DND-41 (cell line): Measurements from ENCODE around the gene TPD52L1.

ENCODE experiments used
- CTCF ChIP-seq: IDR thresholded peaks from 2 replicates; pipeline ENCODE4 v1.5.1; 2012; ENCODE audit warnings: borderline replicate concordance, low read length, moderate library complexity, mild to moderate bottlenecking; ENCODE audit not compliant: poor library complexity, severe bottlenecking; ENCODE audit errors: extremely low read depth
- EZH2 ChIP-seq: IDR thresholded peaks from 3 replicates; pipeline ENCODE4 v1.6.1; 2012; ENCODE audit warnings: borderline replicate concordance, low read depth, mild to moderate bottlenecking, moderate library complexity, low read length, inconsistent platforms; ENCODE audit not compliant: severe bottlenecking

- TF ChIP-seq CTCF (no peak), EZH2 (no peak)
Measured at GRCh38 chr6:125169058-125169457, 15.5 kb downstream of the TPD52L1 start.
